Measurements from ENCODE around the gene TSPAN10.
"Not testable (repeated sequence)": the region's sequence is repeated elsewhere in the genome, so short reads cannot be mapped to it uniquely, and the experiment has no call there.

Gene TSPAN10

DNA sequence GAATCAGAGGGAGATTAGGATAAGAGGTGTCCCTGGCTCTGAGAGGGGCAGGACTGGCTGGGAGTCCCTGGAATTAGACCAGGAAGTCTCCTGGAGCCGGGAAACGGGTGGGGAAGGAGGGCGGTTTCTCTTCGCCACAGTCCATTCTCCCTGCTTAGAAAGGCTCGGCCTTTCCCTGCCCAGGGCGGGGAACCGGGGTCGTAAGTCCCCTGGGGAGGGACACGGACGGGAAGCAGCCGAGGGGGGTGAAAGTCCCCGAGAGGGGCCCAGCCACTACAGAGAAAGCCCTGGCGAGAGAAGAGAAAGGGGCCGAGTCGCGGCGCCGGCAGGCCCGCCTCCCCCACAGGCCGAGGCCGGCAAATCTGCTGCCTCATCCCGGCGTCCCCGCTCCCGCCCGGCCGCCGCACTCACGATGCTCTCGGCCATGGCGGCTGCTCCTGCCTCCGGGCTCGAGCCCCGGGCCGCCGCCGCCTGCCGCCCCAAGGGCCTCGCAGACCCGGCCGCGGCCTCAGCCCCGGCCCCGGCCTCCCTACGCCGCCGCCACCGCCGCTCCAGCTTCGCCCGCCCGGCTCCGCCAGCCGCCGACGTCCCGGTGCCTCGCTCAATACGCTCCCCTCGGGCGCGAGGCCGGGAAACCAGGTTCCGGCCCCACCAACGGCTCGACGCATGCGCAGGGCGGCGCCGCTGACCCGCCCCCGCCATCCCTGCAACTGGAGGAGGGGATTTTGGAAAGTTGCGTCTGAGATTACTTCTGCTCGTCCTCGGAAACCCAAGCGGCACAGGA, at the start of gene TSPAN10, which contains the start of gene NPLOC4:
Gene TSPAN10, plus strand, starts transcription at position 692 of the 784 bp plus-strand sequence. CDS start 5,217 bp downstream, outside the sequence.
Gene NPLOC4, minus strand, starts transcription at position 608 of the 784 bp plus-strand sequence. Its CDS starts 182 bp downstream, at position 426.
- DNase-seq: peak; percentile 83

DNA sequence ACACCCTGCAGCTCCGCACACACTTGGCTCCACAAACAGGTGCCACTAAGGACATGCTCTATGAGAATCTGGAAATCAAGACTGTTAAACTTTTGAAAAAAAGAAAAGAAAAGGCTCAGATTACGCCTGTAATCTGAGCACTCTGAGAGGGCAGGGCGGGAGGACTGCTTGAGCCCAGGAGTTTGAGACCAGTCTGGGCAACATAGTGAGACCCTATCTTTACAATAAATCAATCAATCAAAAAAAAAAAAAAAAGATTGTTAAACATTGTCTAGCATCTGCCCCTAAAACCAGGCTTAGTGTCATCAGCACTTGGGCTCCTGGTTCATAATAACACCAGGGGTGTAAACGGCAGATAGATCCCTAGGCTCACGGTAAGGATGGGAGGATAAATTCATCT, 47.4 kb upstream of the TSPAN10 start:
- DNase-seq: no peak

DNA sequence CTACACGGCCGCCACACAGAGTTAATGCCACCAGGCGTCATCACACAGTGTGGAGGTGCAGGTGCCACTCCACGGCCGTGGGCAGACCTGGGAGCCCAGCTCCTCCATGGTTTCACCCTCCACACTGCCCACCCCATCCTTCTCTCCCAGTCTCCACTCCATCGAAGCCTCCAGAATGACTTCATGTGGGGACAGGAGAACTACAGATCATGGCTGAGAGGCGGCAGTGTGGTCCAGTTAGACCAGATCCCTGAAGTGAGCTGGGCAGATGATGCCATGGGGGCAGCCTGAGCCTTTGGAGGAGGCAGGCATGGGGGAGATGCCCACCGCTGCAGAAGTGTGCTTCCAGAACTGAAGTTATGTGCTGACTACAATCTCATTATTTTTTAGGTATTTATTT, 46.9 kb upstream of the TSPAN10 start:
- DNase-seq: no peak

GRCh38 chr17:81591971-81592370, 45.0 kb upstream of the TSPAN10 start:
- DNase-seq: no peak

GRCh38 chr17:81593105-81593871, 43.7 kb upstream of the TSPAN10 start:
- DNase-seq: no peak

- no peak for DNase-seq
These were observed 37.1 kb upstream of the TSPAN10 start for GRCh38 chr17:81599719-81600486.

GRCh38 chr17:81601525-81602120, 35.4 kb upstream of the TSPAN10 start:
- peak; percentile 67 for DNase-seq

GRCh38 chr17:81603846-81604610, 33.0 kb upstream of the TSPAN10 start:
- DNase-seq: no peak

DNA sequence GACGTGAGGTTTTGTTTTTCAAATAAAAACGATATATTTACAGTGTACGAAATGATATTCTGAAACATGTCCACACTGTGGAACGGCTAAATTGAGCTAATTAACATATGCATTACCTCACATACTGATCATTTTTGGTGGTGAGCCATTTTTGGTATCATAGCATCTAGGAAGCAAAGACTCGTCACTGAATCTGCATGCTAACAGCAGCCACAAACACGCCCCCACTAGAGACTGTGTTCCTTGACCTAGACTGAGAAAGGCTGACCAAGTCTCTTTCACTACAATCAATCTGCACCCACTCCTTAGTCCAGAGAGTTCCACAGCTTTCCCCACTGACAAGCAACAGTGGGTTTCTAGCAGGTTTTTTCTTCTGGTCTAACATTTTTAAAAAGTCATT, 29.6 kb upstream of the TSPAN10 start:
- no peak for DNase-seq

- no peak for DNase-seq
These were observed 28.9 kb upstream of the TSPAN10 start for GRCh38 chr17:81608082-81608481.

DNA sequence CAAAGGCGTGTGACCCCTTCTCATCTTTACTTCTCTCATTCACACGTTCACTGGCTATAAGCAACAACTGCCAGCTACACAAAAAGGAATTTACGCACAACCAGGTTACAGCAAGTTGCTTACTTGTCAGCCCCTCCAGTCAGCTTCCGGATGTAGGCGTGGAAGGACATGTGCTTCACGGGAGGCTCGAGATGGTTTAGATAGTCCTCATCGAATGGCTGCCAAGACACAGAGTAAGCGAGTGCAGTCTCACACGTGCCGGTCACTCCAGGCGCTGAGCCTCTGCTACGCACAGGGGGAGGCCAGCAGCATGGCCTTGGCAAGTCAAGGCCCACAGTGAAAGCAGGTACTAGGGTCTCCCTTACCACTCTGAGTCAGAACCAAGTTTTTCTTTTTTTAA, 28.4 kb upstream of the TSPAN10 start:
- no peak for DNase-seq

GRCh38 chr17:81609541-81610311, 27.3 kb upstream of the TSPAN10 start:
- no peak for DNase-seq

DNA sequence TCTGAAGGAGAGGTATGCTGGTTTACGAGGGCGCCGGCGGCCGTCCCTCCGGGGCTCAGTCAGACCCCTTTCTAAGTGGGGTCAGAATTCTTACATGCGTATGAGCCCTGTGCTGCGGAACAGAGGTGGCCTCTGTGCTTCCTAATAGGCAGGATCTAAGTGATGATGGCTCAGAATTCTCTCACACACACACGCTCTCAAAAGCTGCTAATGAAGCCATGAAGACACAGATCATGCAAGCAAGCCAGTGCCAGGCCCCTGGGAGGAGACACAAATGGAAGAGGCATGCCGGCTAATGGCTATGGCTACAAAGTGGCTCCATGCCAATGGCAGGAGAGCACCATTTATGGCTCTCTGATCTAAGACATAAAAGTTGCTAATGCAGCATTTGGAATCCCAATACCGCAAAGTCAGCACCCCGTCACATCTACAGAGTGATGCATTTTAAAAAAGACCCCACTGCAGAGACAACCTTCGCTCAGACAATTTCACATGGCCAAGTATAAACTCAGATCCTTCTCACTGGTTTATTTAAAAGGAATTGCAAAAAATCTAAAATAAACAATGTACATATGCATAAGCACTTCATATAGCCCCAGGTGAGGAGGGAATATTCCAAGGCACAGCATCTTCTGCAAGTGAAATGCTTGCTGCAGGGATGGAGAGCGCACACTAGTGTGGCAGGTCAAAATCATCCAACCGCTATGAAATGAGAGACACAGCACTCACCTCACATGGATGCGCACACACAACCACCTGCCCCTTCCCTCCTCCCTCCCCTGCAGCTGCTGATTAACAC, 24.6 kb upstream of the TSPAN10 start:
- DNase-seq: no peak

DNA sequence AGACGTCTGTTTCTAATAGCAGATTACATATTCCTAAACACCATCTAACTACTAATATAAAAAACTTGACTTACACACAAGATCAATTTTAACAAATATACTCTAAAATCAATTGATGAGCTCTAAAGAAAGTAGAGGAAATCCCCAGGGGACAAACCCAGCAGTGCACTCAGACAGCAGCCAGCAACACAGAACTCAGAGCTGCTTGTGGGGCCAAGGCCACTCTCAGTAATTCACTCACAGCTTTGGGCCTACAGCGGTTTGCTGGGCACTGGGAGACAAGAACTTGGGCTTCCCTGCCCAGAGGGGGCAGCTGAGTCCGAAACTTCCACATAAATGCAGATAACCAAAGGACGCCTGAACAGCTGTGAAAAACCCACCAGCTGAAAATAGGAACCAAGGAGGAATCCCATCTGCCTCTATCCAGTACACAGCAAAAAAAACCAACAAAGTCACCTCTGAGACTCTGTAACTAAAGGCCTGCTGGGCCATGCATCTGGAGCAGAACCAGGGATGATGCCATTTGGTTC, 21.5 kb upstream of the TSPAN10 start:
- no peak for DNase-seq

GRCh38 chr17:81616877-81617276, 20.1 kb upstream of the TSPAN10 start:
- DNase-seq: no peak

- not testable (repeated sequence) for DNase-seq
These were observed 18.7 kb upstream of the TSPAN10 start for GRCh38 chr17:81618307-81618706.

DNA sequence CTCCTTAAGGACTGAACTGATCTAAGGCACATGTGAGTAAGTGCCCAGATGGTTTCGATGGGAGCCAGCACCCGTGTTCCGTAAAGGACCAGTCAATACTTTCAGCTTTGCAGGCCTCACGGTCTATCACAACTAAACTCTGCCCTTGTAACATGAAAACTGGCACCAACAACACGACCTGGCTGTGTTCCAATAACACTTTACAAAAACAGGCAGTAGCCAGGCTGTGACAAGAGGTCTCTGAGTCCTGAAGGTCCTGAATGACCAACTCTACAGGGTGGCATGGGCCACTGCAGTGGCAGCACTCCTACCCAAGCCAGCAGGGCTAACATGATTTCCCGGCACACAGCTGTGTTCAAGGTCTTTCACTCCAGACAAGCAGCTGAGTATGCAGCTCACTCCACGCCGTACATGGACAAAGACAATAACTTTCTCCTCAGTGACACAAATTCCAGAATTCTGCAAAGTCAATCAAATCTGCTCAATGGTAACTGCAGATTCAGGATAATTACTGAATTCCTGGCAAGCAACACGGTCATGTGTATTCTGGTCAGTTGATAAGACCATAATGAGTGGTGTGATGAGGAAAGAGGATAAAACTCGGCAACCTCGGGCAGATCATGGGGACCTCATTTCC, 15.4 kb upstream of the TSPAN10 start:
- DNase-seq: no peak

GRCh38 chr17:81630274-81630673, 6.7 kb upstream of the TSPAN10 start:
- DNase-seq: no peak

GRCh38 chr17:81631482-81631881, 5.5 kb upstream of the TSPAN10 start:
- no peak for DNase-seq

- no peak for DNase-seq
These were observed 1.6 kb upstream of the TSPAN10 start for GRCh38 chr17:81635431-81635830.

Measured in NCI-H1436 (cell line).